ENCODE results near the gene APCS. TPM values are rescaled to one million over a fixed set of nuclear protein-coding genes. Genes with fewer than 3 reads are reported as not detected.

APCS gene
- total and polyA plus RNA-seq, 12 donors = not detected

DNA sequence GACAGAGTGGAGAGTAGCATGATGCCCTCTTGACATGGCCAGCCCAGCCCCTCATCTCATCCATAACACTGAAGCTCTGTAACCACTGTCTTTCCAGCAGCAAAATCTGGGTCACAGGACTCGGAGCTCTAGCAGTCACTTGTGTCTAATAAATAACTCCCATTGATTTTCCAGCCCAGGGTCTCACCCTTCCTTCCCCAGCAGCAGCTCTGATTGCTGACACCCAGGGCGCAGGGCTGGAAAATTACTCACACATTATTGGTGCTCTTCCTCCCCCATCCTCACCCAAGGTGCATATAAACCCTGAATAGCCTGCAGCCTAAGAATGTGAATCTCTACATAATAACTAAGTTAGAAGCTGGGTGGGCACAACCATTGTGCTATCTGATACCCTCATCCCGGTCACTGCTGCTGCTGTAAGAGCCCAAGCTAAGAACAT, 30.7 kb upstream of the APCS start:
- H3K36me3 ChIP-seq = no peaks in the 10 kb centered on the region
- no peaks in the 10 kb centered on the region for H3K9me3 ChIP-seq
- ATAC-seq = no peak
- no peak overlapping the region for H3K27ac ChIP-seq
- no peaks in the 10 kb centered on the region for H3K27me3 ChIP-seq
- TF ChIP-seq, protein P1, sequence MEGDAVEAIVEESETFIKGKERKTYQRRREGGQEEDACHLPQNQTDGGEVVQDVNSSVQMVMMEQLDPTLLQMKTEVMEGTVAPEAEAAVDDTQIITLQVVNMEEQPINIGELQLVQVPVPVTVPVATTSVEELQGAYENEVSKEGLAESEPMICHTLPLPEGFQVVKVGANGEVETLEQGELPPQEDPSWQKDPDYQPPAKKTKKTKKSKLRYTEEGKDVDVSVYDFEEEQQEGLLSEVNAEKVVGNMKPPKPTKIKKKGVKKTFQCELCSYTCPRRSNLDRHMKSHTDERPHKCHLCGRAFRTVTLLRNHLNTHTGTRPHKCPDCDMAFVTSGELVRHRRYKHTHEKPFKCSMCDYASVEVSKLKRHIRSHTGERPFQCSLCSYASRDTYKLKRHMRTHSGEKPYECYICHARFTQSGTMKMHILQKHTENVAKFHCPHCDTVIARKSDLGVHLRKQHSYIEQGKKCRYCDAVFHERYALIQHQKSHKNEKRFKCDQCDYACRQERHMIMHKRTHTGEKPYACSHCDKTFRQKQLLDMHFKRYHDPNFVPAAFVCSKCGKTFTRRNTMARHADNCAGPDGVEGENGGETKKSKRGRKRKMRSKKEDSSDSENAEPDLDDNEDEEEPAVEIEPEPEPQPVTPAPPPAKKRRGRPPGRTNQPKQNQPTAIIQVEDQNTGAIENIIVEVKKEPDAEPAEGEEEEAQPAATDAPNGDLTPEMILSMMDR (IDR thresholded peaks at IDR 0.05) = no peak
- intact Hi-C loops (cut with DNase I) = no loop called here
- H3K4me1 ChIP-seq = peaks cover 0 to 6% (median 0%) of the 10 kb centered on the region in 9 donors
- no peak overlapping the region for H3K4me3 ChIP-seq
- WGBS, 2 donors = 55 to 78% methylated on average over 3 of the region's 3 CpGs
- no peak for DNase-seq

DNA sequence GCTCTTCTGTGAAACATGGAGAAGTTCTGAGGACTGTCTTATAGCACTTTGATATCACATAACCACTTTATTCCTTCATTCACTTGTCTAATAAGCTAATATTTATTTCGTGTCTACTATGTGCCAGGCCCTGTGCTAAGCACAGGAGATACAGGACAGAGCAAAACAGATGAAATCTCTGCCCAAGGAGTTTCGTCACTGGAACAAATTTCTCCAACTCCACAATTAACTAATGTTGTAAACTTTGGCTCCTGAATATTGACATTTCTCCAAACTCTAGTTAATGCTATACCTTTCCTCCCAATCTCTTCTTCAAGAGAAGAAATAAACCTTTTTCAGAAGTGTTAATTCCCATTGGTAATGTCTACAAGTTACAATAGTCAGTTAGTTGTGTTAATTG, 27.0 kb upstream of the APCS start:
- Histone ChIP-seq H3K36me3 (no peaks in the 10 kb centered on the region), H3K27me3 (no peaks in the 10 kb centered on the region), H3K4me1 (no peaks in the 10 kb centered on the region), H3K9me3 (peaks cover 0 to 6% (median 0%) of the 10 kb centered on the region in 11 donors), H3K27ac (no peak overlapping the region), H3K4me3 (no peak overlapping the region)
- ATAC-seq (no peak), DNase-seq (no peak)
- TF ChIP-seq, protein P1 (IDR thresholded peaks at IDR 0.05) = no peak
- 65 to 70% methylated on average over 2 of the region's 2 CpGs for WGBS, 2 donors
- intact Hi-C loops (cut with DNase I) = no loop called here

DNA sequence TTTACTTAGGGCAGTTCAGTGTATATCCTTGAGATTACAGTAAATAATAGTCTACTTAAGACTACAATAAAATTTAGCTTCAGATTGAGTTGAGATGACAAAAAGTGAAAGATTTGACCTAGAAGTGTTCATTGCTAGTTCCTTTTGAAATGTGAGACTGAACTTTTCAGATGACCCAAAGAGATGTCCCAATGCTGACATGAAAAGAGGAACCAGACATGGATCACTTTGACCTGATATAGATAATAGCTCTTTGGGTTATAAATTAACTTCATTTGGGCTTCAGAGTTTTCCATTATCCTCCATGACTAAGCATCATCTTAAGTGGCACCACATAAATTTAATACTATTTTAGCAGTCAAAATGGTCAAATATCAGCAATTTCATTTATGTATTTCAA, 26.1 kb upstream of the APCS start:
- TF ChIP-seq, protein P1 (IDR thresholded peaks at IDR 0.05) = no peak
- intact Hi-C loops (cut with DNase I) = no loop called here
- no peak for ATAC-seq

DNA sequence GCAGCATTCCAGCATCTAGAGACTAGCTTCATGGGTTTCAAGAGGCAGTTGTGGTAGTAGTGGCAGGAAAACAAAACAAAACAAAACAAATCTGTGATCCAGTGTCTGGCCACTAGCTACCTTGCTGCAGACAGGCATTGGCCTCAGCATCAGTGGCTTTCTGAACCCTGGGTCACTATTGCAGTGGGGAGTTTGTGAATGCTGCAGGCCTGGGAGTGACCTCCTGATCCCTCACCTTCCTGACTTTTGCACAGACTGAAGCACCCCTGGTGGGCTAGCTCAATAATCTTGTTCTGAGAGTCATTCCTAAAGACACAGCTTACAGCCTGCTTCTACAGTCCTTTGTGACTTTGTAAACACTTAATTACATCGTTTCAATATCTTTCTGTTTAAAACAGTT, 24.9 kb upstream of the APCS start:
- no peaks in the 10 kb centered on the region for H3K4me1 ChIP-seq
- WGBS, 2 donors = 42 to 54% methylated on average over 1 of the region's 1 CpG
- no peak overlapping the region for H3K27ac ChIP-seq
- intact Hi-C loops (cut with DNase I) = no loop called here
- TF ChIP-seq, protein P1 (IDR thresholded peaks at IDR 0.05) = no peak
- no peaks in the 10 kb centered on the region for H3K36me3 ChIP-seq
- DNase-seq = no peak
- H3K9me3 ChIP-seq = peaks cover 0 to 6% (median 0%) of the 10 kb centered on the region in 11 donors
- no peaks in the 10 kb centered on the region for H3K27me3 ChIP-seq
- no peak for ATAC-seq
- no peak overlapping the region for H3K4me3 ChIP-seq

More for the DNA sequence above, 26.1 kb upstream of the APCS start:
- Histone ChIP-seq H3K9me3 (peaks cover 0 to 6% (median 0%) of the 10 kb centered on the region in 11 donors), H3K4me3 (no peak overlapping the region), H3K27me3 (no peaks in the 10 kb centered on the region), H3K27ac (no peak overlapping the region), H3K4me1 (no peaks in the 10 kb centered on the region), H3K36me3 (no peaks in the 10 kb centered on the region)
- DNase-seq = no peak
